ENCODE data around the gene IL31. TPM values are rescaled to one million over a fixed set of nuclear protein-coding genes. Genes with fewer than 3 reads are reported as not detected.
"Not testable (repeated sequence)": the region's sequence is repeated elsewhere in the genome, so short reads cannot be mapped to it uniquely, and the experiment has no call there.

IL31 gene
- total RNA-seq, 1 donor from 2014 or later, result not detected

- ChIA-PET POLR2A (interaction anchor here (0.6 to 1.2 kb wide), 2 partner anchors 23 to 613 kb away, joined by 3 to 5 read pairs; no protein-coding TSS in a partner anchor), CTCF (interaction anchor here (0.6 to 1.0 kb wide), 2 partner anchors 18 to 359 kb away, joined by 3 to 4 read pairs; no protein-coding TSS in a partner anchor)
- Mint-ChIP-seq H3K9me3 (no peaks in the 10 kb centered on the region), H3K4me3 (peak within 1 kb of the TSS; percentile 80), H3K27me3 (peaks cover 24% of the 10 kb centered on the region), H3K4me1 (peaks cover 7% of the 10 kb centered on the region), H3K36me3 (ENCODE audit: low read depth) (peaks cover 15% of the 10 kb centered on the region), H3K27ac (no peak within 1 kb of the TSS)
- intact Hi-C loops (cut with micrococcal nuclease), result loop anchor here (2.0 kb wide), 1 partner anchor 19 kb away; no protein-coding TSS in a partner anchor
- peak; percentile 57 for DNase-seq
- TF ChIP-seq CTCF (IDR thresholded peaks at IDR 0.05), result no peak
- ATAC-seq (ENCODE audit: low read depth), result peak; percentile 71
Observed at GRCh38 chr12:122203301-122204166, 29.5 kb upstream of the IL31 start, which contains the start of gene B3GNT4. B3GNT4 (plus strand) TSS chr12:122203709; CDS start chr12:122204619, 910 bp downstream.

- H3K27ac Mint-ChIP-seq, result not testable (repeated sequence)
- POLR2A ChIA-PET, result interaction anchor here (0.6 to 1.2 kb wide), 2 partner anchors 23 to 614 kb away, joined by 3 to 5 read pairs; no protein-coding TSS in a partner anchor
Observed at GRCh38 chr12:122202811-122203210, 28.8 kb upstream of the IL31 start.

GRCh38 chr12:122202017-122202416 lies 28.0 kb upstream of the IL31 start:
- ChIA-PET POLR2A (no interaction called here), CTCF (no interaction called here)
- H3K36me3 Mint-ChIP-seq (ENCODE audit: low read depth), result peaks cover 2% of the 10 kb centered on the region
- intact Hi-C loops (cut with micrococcal nuclease), result loop anchor here (2.0 kb wide), 1 partner anchor 17 kb away; no protein-coding TSS in a partner anchor
- no peak for TF ChIP-seq CTCF (IDR thresholded peaks at IDR 0.05)
- no peak overlapping the region for H3K4me3 Mint-ChIP-seq
- no peak overlapping the region for H3K27ac Mint-ChIP-seq
- ATAC-seq (ENCODE audit: low read depth) (no peak), DNase-seq (no peak)
- H3K27me3 Mint-ChIP-seq, result peaks cover 29% of the 10 kb centered on the region
- H3K4me1 Mint-ChIP-seq, result peaks cover 7% of the 10 kb centered on the region
- no peaks in the 10 kb centered on the region for H3K9me3 Mint-ChIP-seq

More at GRCh38 chr12:122202811-122203210, 28.8 kb upstream of the IL31 start:
- H3K4me1 Mint-ChIP-seq; DNase-seq; ATAC-seq (ENCODE audit: low read depth); H3K9me3 Mint-ChIP-seq; H3K36me3 Mint-ChIP-seq (ENCODE audit: low read depth): not testable (repeated sequence)
- Mint-ChIP-seq H3K27me3 (peaks cover 24% of the 10 kb centered on the region), H3K4me3 (peak overlapping the region; percentile 80)
- CTCF ChIA-PET, result interaction anchor here (0.6 to 1.0 kb wide), 2 partner anchors 17 to 358 kb away, joined by 3 to 4 read pairs; no protein-coding TSS in a partner anchor
- intact Hi-C loops (cut with micrococcal nuclease), result loop anchor here (2.0 kb wide), 1 partner anchor 18 kb away; no protein-coding TSS in a partner anchor

GRCh38 chr12:122201381-122201780 lies 27.4 kb upstream of the IL31 start:
- CTCF ChIA-PET, result no interaction called here

GRCh38 chr12:122200541-122201175 lies 26.6 kb upstream of the IL31 start:
- DNase-seq (no peak), ATAC-seq (ENCODE audit: low read depth) (no peak)
- Mint-ChIP-seq H3K4me1 (peaks cover 7% of the 10 kb centered on the region), H3K4me3 (no peak overlapping the region), H3K9me3 (peaks cover 1% of the 10 kb centered on the region), H3K36me3 (ENCODE audit: low read depth) (no peaks in the 10 kb centered on the region), H3K27ac (no peak overlapping the region), H3K27me3 (peaks cover 31% of the 10 kb centered on the region)
- no peak for TF ChIP-seq CTCF (IDR thresholded peaks at IDR 0.05)
- CTCF ChIA-PET, result no interaction called here
- POLR2A ChIA-PET, result no interaction called here
- intact Hi-C loops (cut with micrococcal nuclease), result no loop called here

More at GRCh38 chr12:122201381-122201780, 27.4 kb upstream of the IL31 start:
- Mint-ChIP-seq H3K36me3 (ENCODE audit: low read depth) (no peaks in the 10 kb centered on the region), H3K4me3 (no peak overlapping the region), H3K27me3 (peaks cover 31% of the 10 kb centered on the region), H3K9me3 (no peaks in the 10 kb centered on the region), H3K27ac (no peak overlapping the region), H3K4me1 (peaks cover 7% of the 10 kb centered on the region)
- POLR2A ChIA-PET, result no interaction called here
- intact Hi-C loops (cut with micrococcal nuclease), result no loop called here
- ATAC-seq (ENCODE audit: low read depth), result no peak
- TF ChIP-seq CTCF (IDR thresholded peaks at IDR 0.05), result no peak
- DNase-seq, result no peak

All from activated B cell treated with CpG ODN at 0.5 μM for 24 hours (primary cell).